SJCRH30 (cell line): ENCODE data around the gene INAFM1. TPM values are rescaled to one million over a fixed set of nuclear protein-coding genes. Genes with fewer than 3 reads are reported as not detected.
"Not testable (repeated sequence)": the region's sequence is repeated elsewhere in the genome, so short reads cannot be mapped to it uniquely, and the experiment has no call there.

ENCODE experiments used
- DNase-seq, 2 experiments: peaks; one replicate each; pipeline ENCODE4 v3.0.0-alpha.2; 2015 to 2020
- H3K27ac ChIP-seq: fragments of 250-450 bp; sonication (Bioruptor Pico); 2 replicates; pipeline ENCODE4 v1.5.1; 2020; ENCODE audit warnings: mild to moderate bottlenecking, moderate library complexity
- H3K27me3 ChIP-seq: fragments of 250-450 bp; sonication (Bioruptor Pico); 2 replicates; pipeline ENCODE4 v1.5.1; 2020; ENCODE audit warnings: mild to moderate bottlenecking, moderate library complexity
- H3K36me3 ChIP-seq: fragments of 250-450 bp; sonication (Bioruptor Pico); 2 replicates; pipeline ENCODE4 v1.5.1; 2020; ENCODE audit warnings: mild to moderate bottlenecking, moderate library complexity
- H3K4me1 ChIP-seq: fragments of 250-450 bp; sonication (Bioruptor Pico); 2 replicates; pipeline ENCODE4 v1.5.1; 2020; ENCODE audit warnings: mild to moderate bottlenecking, moderate library complexity
- H3K4me3 ChIP-seq: fragments of 250-450 bp; sonication (Bioruptor Pico); 2 replicates; pipeline ENCODE4 v1.5.1; 2020; ENCODE audit warnings: mild to moderate bottlenecking, moderate library complexity
- H3K9me3 ChIP-seq: fragments of 250-450 bp; sonication (Bioruptor Pico); replicated peaks from 2 replicates; pipeline ENCODE4 v1.5.1; 2020; ENCODE audit warnings: mild to moderate bottlenecking, moderate library complexity
- total RNA-seq: library from RNA; depleted of rRNA; stranded (reverse); fragments of >200 nt; shearing (Covaris generic); gene quantifications from 2 replicates; pipeline ENCODE4 v1.2.3, GENCODE V29; 2014

INAFM1 gene
- total RNA-seq, 1 experiment from 2014 or later = 2.4 TPM

DNA sequence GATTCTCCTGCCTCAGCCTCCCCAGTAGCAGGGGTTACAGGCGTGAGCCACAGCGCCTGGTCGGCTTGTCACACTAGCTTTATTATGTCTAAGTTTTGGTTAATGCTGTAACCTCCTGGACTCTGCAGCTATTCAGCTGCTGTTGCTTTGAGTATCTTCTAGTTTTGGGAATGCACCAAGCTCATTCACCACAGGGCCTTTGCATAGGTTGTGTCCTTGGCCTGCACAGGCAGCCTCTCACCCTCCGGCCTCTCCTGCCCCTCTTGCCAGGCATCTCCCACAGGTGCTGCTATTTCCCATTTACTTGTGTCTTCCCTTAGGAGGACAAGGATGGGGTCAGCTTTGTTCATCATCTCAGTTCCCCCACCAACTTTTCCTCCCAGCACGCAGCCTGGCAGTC lies 20.7 kb upstream of the INAFM1 start:
- Histone ChIP-seq H3K9me3 (no peaks in the 10 kb centered on the region), H3K27me3 (no peaks in the 10 kb centered on the region), H3K36me3 (no peaks in the 10 kb centered on the region), H3K27ac (peak overlapping the region; percentile 2; the same call in 1 of the 2 replicates), H3K4me3 (no peak overlapping the region), H3K4me1 (peaks cover 15% of the 10 kb centered on the region)
- DNase-seq = no peak

DNA sequence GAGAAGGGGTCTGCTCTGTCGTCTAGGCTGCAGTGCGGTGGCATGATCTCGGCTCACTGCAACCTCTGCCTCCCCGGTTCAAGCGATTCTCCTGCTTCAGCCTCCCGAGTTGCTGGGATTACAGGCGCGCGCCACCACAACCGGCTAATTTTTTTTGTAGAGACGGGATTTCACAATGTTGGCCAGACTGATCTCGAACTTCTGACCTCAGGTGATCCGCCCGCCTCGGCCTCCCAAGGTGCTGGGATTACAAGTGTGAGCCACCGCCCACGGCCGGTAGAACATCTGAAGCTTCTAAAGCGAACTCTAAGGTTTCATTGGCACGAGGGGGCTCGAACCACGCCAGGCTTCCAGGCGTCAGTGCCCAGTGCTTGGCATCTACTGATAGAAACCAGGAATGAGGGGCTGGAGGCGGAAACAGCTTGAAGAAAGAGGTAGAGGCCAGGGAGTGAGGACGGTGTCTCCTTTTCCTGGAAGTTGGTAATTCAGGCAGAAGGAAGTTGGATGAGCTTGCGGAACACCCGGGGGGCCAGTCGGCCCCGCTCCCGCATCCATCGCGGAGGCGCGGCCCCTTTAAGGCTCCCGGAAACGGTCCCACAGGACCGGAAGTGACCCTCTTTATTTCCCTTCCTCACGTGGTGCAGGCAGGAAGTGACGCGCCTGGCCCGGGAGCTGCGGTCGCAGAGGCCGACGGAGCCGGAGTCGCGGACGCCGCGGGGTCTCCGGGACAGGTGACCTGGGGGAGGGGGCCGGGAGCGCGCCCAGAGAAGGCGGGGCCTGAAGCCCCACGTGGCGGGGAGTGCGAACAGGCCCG lies 18.6 kb upstream of the INAFM1 start, which contains the start of gene CCDC9:
TSS of gene CCDC9 (plus strand) at position 647 of the 814 bp plus-strand sequence. CDS start 1,876 bp downstream, outside the sequence.
- Histone ChIP-seq H3K4me3 (peak within 1 kb of the TSS; percentile 61), H3K27ac (peak within 1 kb of the TSS; percentile 69), H3K27me3 (no peaks in the 10 kb centered on the region), H3K9me3 (no peaks in the 10 kb centered on the region), H3K4me1 (peaks cover 15% of the 10 kb centered on the region), H3K36me3 (peaks cover 5% of the 10 kb centered on the region; the same call in 1 of the 2 replicates)
- peak; percentile 97 to 98 for DNase-seq

DNA sequence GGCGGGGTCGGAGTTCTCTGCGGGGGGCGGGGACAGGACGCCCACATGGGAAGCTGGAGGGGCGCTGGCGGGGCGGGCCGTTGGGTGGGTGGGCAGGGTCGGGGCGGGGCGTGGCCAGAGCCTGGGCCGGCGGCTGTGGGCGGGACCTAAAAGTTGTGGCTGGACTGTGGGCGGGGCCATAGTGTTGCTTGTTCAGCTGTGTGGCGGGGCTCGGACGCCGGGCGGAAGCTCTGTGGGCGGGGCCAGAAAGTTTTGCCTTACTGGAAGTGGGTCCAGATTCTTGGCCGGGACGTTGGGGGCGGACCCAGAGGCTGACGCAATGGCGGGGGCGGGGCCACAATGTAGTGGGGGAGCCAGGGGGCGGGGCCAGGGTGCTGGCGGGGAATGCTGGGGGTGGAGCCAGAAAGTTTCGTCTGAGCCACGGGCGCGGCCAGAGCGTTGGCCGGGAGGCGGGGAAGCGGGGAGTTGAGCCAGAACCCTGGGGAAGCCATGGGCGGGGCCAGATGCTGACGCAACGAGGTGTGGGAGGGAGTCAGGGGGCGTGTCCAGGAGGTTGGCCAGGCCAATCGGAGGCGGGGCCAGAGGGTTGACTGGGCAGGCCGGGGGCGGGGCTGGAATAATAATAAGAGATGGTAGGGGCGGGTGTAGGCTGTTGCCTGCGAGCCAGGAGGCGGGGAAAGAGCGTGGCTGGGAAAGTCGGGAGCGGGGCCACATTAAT lies 17.8 kb upstream of the INAFM1 start:
- Histone ChIP-seq H3K27ac (peak overlapping the region; percentile 69), H3K4me3 (peak overlapping the region; percentile 61), H3K36me3 (peaks cover 8% of the 10 kb centered on the region; the same call in 1 of the 2 replicates), H3K4me1 (peaks cover 15% of the 10 kb centered on the region), H3K9me3 (no peaks in the 10 kb centered on the region), H3K27me3 (no peaks in the 10 kb centered on the region)
- peak; percentile 99 to 100 for DNase-seq

DNA sequence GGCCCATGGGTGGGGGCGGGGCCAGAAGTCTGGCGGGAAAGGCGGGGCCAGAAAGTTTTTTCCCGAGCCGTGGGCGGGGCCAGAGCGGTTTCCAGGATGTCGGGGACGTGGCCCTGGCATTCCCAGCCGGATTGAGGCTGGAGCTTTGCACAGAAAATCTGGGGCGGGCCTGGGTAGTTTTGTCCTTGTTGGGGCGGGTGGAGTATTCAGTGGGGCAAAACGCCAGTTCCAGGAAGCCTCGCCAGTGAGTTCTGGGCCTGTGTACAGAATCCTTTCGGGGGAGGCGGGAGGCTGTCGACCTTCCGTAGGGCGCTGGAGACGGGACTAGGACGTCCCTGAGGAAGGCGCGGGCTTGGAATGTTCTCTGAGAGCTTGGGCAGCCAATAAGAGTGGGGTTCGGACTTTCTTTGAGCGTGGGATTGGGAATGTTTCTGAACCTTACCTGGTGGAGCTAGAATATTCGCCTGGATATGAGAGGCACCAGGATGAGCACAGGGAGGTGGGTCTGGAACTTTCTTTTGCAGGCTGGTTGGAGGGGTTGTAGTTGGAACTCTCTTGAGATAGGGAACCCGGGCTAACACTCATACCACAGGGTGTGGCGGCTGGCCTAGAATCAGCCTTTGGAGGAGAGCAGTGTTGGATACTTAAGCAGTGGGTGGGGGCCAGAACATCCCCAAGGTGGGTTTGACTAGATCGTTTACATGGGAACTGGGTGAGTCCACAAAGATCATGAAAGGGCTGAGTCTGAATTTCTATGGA lies 17.1 kb upstream of the INAFM1 start:
- peaks cover 14% of the 10 kb centered on the region for H3K4me1 ChIP-seq

DNA sequence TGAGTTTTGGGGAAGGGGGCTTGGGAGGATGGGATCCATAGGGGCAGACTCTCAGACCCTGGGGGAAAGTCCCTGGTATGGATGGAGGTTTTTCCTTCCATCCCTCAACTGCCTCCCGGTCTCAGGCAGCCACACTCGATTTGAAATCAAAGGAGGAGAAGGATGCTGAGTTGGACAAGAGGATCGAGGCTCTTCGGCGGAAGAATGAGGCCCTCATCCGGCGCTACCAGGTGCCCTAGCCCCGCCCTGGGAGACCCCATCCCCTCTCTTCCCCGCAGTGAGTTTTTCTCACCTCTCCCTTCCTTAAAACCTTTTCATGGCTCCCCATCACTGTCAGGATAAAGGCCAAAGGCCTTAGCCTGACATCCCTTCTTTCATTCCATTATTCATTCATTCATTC lies 16.3 kb upstream of the INAFM1 start:
- DNase-seq = no peak
- H3K4me3 ChIP-seq = peak overlapping the region; percentile 61
- H3K27ac ChIP-seq = no peak overlapping the region
- H3K9me3 ChIP-seq = no peaks in the 10 kb centered on the region
- no peaks in the 10 kb centered on the region for H3K27me3 ChIP-seq
- H3K36me3 ChIP-seq = peaks cover 8% of the 10 kb centered on the region
- peaks cover 5% of the 10 kb centered on the region for H3K4me1 ChIP-seq

More for the DNA sequence above, 17.1 kb upstream of the INAFM1 start:
- DNase-seq = no peak
- Histone ChIP-seq H3K9me3 (no peaks in the 10 kb centered on the region), H3K27ac (peak overlapping the region; percentile 64), H3K4me3 (peak overlapping the region; percentile 61), H3K36me3 (peaks cover 8% of the 10 kb centered on the region; the same call in 1 of the 2 replicates), H3K27me3 (no peaks in the 10 kb centered on the region)

DNA sequence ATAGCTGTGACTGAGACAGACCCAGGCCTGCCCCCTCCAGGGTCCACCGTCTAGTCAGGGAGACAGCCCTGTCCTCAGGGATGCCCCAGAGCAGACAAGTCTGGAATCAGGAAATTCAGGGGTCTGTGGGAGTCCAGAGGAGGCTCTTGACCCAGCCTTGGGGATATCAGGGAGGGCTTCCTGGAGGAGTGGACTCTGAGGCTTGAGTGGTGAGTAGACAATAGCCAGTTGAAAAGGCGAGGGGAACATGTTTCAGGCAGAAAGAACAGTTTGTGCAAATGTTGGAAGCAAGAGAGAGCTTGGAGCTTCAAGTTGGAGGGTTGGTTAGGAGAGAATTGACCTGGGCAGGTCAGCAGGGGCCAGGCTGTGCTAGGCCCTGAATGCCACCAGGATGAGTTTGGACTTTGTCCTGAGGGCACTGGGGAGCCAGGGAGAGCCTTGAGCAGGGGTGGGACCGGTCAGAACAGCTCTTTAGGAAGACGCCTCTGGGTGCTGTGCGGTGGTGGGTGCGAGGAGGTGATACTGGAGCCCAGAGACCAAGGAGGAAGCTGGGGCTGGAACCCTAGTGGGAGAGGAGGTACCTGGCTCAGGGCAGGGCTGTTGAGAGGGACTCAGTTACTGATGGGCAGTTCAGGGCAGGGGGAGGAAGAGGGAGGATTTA lies 15.7 kb upstream of the INAFM1 start:
- Histone ChIP-seq H3K27ac (no peak overlapping the region), H3K9me3 (no peaks in the 10 kb centered on the region), H3K4me3 (no peak overlapping the region), H3K4me1 (no peaks in the 10 kb centered on the region; the same call in 1 of the 2 replicates), H3K27me3 (no peaks in the 10 kb centered on the region), H3K36me3 (peaks cover 8% of the 10 kb centered on the region)
- DNase-seq = no peak

DNA sequence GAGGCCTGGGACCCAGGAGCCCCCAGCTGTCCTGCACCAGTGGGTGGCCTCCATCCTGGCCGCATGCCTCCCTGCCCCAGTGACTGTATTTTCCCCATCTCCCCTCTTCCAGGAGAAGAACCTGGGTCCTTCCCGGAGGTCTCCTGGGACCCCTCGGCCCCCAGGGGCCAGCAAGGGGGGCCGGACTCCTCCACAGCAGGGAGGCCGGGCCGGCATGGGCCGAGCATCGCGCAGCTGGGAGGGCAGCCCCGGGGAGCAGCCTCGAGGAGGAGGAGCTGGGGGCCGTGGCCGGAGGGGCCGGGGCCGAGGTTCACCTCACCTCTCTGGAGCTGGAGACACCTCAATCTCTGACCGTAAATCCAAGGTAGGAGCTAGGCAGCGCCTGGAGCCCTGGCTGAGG lies 14.2 kb upstream of the INAFM1 start:
- H3K27ac ChIP-seq = no peak overlapping the region
- DNase-seq = no peak
- H3K9me3 ChIP-seq = no peaks in the 10 kb centered on the region
- no peak overlapping the region for H3K4me3 ChIP-seq
- peaks cover 12% of the 10 kb centered on the region for H3K36me3 ChIP-seq
- no peaks in the 10 kb centered on the region for H3K27me3 ChIP-seq
- no peaks in the 10 kb centered on the region for H3K4me1 ChIP-seq

DNA sequence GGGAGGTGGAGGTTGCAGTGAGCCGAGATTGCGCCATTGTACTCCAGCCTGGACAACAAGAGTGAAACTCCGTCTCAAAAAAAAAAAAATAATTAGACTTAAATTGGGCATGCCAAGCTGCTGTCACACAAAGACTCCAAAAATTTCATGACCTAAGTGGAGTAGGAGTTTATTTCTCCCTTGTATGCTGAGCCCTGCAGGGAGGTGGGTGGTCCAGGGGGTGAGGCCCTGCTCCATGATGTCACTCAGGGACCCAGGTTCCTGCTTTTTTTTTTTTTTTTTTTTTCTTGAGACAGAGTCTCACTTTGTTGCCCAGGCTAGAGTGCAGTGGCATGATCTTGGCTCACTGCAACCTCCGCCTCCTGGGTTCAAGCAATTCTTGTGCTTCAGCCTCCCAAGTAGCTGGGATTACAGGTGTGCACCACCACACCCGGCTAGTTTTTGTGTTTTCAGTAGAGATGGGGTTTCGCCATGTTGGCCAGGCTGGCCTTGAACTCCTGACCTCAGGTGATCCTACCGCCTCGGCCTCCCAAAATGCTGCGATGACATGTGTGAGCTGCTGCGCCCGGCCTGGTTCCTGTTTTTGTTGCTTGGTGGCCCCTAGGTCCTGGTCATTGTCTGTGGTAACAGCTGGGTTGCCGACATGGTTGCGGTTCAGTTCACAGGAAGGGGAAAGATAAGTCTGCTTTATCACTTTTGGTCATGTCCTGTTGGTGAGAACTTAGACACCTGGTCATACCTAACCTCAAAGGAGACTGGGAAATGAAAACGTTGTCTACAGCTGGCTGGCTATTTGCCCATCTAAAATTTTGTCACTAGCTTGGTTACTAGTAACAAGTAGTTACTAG lies 12.5 kb upstream of the INAFM1 start:
- H3K4me1 ChIP-seq, H3K27me3 ChIP-seq, H3K9me3 ChIP-seq, H3K4me3 ChIP-seq, H3K27ac ChIP-seq, DNase-seq: not testable (repeated sequence)
- peaks cover 15% of the 10 kb centered on the region for H3K36me3 ChIP-seq

DNA sequence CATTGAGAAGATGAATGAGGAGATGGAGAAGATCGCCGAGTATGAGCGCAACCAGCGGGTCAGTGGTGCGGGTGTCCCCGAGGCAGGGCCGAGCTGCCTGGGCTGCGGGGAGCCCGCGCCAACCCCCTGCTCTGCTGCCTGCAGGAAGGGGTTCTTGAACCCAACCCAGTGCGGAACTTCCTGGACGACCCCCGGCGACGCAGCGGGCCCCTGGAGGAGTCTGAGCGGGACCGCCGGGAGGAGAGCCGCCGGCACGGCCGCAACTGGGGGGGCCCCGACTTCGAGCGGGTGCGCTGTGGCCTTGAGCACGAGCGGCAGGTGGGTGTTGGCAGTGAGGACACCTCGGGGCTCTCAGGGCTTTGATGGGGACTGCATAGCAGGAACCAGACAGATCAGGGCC lies 10.1 kb upstream of the INAFM1 start:
- H3K27ac ChIP-seq = no peak overlapping the region
- H3K36me3 ChIP-seq = peaks cover 12% of the 10 kb centered on the region
- DNase-seq = no peak
- no peaks in the 10 kb centered on the region for H3K27me3 ChIP-seq
- no peaks in the 10 kb centered on the region for H3K9me3 ChIP-seq
- H3K4me1 ChIP-seq = no peaks in the 10 kb centered on the region
- H3K4me3 ChIP-seq = no peak overlapping the region

DNA sequence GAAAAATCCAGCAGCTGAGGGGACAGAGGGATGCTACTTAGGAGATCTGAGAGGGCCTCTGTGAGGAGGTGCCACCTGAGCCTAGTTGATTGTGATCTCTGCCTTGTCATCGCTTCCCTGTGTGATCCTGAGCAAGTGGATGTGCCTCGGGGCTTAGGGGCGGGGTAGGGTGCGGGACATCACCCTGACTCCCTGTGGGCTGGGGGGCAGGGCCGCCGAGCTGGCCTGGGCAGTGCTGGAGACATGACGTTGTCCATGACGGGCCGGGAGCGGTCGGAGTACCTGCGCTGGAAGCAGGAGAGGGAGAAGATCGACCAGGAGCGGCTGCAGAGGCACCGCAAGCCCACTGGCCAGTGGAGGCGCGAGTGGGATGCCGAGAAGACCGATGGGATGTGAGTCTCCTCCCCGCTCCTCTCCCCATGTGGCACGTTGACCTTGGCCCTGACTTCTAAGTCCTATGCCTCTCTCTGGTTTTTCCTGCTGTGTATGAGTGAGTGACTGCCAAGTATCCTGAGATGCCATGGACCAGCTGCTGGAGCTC lies 8.2 kb upstream of the INAFM1 start:
- Histone ChIP-seq H3K36me3 (peaks cover 7% of the 10 kb centered on the region), H3K27me3 (no peaks in the 10 kb centered on the region), H3K27ac (no peak overlapping the region), H3K4me1 (no peaks in the 10 kb centered on the region), H3K4me3 (no peak overlapping the region), H3K9me3 (no peaks in the 10 kb centered on the region)
- no peak for DNase-seq

DNA sequence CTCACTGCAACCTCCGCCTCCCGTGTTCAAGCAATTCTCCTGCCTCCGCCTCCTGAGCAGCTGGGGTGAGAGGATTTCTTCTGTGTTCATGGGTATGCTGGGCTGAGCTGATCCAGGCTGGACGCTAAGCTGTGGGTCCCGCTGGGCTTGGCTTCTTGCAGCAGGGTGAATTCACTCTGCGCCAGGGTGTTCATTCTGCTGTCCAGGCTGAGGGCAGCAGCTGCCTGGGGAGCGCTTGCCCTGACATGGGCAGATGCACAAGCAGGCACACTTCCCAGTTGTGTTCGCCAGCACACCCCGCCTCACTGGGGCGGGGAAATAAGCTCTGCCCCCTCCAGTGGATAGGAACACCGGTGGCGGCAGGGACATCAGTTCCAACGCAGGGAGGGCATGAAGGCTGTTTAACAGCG lies 7.3 kb upstream of the INAFM1 start:
- Histone ChIP-seq H3K4me1 (no peaks in the 10 kb centered on the region), H3K9me3 (no peaks in the 10 kb centered on the region), H3K4me3 (no peak overlapping the region), H3K36me3 (peaks cover 7% of the 10 kb centered on the region), H3K27ac (no peak overlapping the region), H3K27me3 (no peaks in the 10 kb centered on the region)
- no peak for DNase-seq

DNA sequence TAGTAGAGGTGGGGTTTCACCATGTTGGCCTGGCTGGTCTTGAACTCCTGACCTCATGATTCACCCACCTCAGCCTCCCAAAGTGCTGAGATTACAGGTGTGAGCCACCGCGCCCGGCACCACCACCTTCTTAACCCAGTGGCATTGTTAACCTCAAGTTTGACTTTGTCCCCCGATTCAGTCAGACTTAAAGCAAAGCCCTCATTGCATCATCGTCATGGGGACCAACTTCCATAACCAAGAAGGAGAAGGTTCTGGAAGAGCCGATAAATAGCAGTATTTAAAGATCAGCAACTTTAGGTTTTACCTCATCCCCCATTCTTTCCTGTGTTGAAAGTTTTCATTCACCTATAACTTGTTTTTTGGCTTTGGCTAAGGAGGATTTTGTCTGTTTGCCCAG lies 6.7 kb upstream of the INAFM1 start:
- Histone ChIP-seq H3K27me3 (no peaks in the 10 kb centered on the region), H3K27ac (no peak overlapping the region), H3K36me3 (peaks cover 7% of the 10 kb centered on the region), H3K9me3 (no peaks in the 10 kb centered on the region), H3K4me3 (no peak overlapping the region), H3K4me1 (0 out of 2 replicates have a peak, but pooled peaks cover 2% of the 10 kb centered on the region)
- no peak for DNase-seq

DNA sequence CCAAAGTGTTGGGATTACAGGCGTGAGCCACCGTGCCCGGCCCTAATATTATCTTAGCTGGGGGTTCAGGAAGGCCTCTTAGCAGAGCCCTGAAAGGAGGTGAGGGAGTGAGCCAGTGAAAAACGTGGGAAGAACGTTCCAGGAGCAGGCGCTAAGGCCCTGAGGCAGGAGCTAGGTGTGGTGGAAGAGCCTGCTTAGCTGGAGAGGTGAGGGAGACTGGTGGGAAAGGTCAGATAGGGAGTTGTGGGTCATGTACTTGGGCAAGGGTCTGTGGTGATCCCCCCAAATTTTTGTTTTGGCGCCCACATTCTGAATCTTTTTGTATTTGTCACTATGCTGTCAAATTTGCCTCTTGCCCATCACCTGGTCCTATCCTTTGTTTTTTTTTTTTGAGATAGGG lies 5.1 kb upstream of the INAFM1 start:
- H3K36me3 ChIP-seq = peaks cover 7% of the 10 kb centered on the region
- no peaks in the 10 kb centered on the region for H3K27me3 ChIP-seq
- 0 out of 2 replicates have a peak, but pooled peaks cover 2% of the 10 kb centered on the region for H3K4me1 ChIP-seq
- H3K9me3 ChIP-seq = no peaks in the 10 kb centered on the region
- no peak for DNase-seq
- H3K27ac ChIP-seq = no peak overlapping the region
- no peak overlapping the region for H3K4me3 ChIP-seq
